HepG2 (cell line): ENCODE data around the gene NUAK2. TPM values are rescaled to one million over a fixed set of nuclear protein-coding genes. Genes with fewer than 3 reads are reported as not detected.
A peak's percentile ranks its signal among the peaks of the same experiment; 100 is the strongest.

Experiments
- KMT2B ChIP-seq: IDR thresholded peaks from 2 replicates; pipeline ENCODE4 v1.6.1; 2016; ENCODE audit warnings: missing genetic modification reagents, missing compliant biosample characterization
- ONECUT2 ChIP-seq: sonication (generic); formaldehyde crosslinking; IDR thresholded peaks from 2 replicates; pipeline ENCODE4 v1.4.0; 2020; ENCODE audit warnings: missing genetic modification reagents
- RELA ChIP-seq: sonication (generic); formaldehyde crosslinking; IDR thresholded peaks from 2 replicates; pipeline ENCODE4 v1.4.0; 2020; ENCODE audit warnings: missing genetic modification reagents
- REXO4 ChIP-seq: sonication (generic); formaldehyde crosslinking; IDR thresholded peaks from 2 replicates; pipeline ENCODE4 v1.8.0; 2022; ENCODE audit warnings: missing genetic modification reagents, mild to moderate bottlenecking, borderline replicate concordance
- SRSF9 ChIP-seq: fragments of 200-400 bp; formaldehyde crosslinking; IDR thresholded peaks from 2 replicates; pipeline ENCODE4 v1.6.1; 2018; ENCODE audit warnings: borderline replicate concordance, mild to moderate bottlenecking, low read depth, low read length; ENCODE audit not compliant: insufficient read depth, poor library complexity, severe bottlenecking
- ZBTB26 ChIP-seq: IDR thresholded peaks from 2 replicates; pipeline ENCODE4 v1.6.1; 2016; ENCODE audit warnings: missing compliant biosample characterization, missing genetic modification reagents, borderline replicate concordance
- ZKSCAN5 ChIP-seq: sonication (generic); formaldehyde crosslinking; IDR thresholded peaks from 2 replicates; pipeline ENCODE4 v1.5.1; 2020; ENCODE audit warnings: mild to moderate bottlenecking, missing genetic modification reagents
- ZNF232 ChIP-seq: sonication (generic); formaldehyde crosslinking; IDR thresholded peaks from 2 replicates; pipeline ENCODE4 v1.4.0; 2020; ENCODE audit warnings: missing genetic modification reagents, borderline replicate concordance
- ZNF280B ChIP-seq: sonication (generic); formaldehyde crosslinking; IDR thresholded peaks from 2 replicates; pipeline ENCODE4 v1.5.0; 2020; ENCODE audit warnings: missing genetic modification reagents, mild to moderate bottlenecking, borderline replicate concordance
- ZNF484 ChIP-seq: sonication (generic); formaldehyde crosslinking; IDR thresholded peaks from 2 replicates; pipeline ENCODE4 v1.5.1; 2020; ENCODE audit warnings: mild to moderate bottlenecking, low read depth, missing genetic modification reagents, borderline replicate concordance
- ZNF607 ChIP-seq: sonication (generic); formaldehyde crosslinking; IDR thresholded peaks from 2 replicates; pipeline ENCODE4 v1.5.1; 2020; ENCODE audit warnings: missing genetic modification reagents, mild to moderate bottlenecking, borderline replicate concordance
- ZNF782 ChIP-seq: sonication (generic); formaldehyde crosslinking; IDR thresholded peaks from 2 replicates; pipeline ENCODE4 v1.4.0; 2020; ENCODE audit warnings: missing genetic modification reagents, mild to moderate bottlenecking, borderline replicate concordance
- ZZZ3 ChIP-seq: sonication (generic); formaldehyde crosslinking; IDR thresholded peaks from 2 replicates; pipeline ENCODE4 v1.4.0; 2020; ENCODE audit warnings: missing genetic modification reagents, mild to moderate bottlenecking, borderline replicate concordance
- polyA plus RNA-seq, 8 experiments: library from polyadenylated mRNA; depleted of rRNA in 3 of 8; stranded (reverse) in 7 of 8; unstranded in 1 of 8; fragments of >200 nt; fragmentation: Illumina TruSeq in 4 of 8; extraction: Trizol in 4 of 8; gene quantifications; 2 replicates each; pipeline versions ENCODE4 v1.2.1 to v1.2.3, GENCODE V29; 2011 to 2016; ENCODE audit warnings: low read depth in 4 of 8, missing spikeins in 1 of 8, mixed read lengths in 1 of 8; ENCODE audit not compliant: insufficient read depth in 1 of 8
- total RNA-seq, 5 experiments: library from RNA; depleted of rRNA; stranded (reverse); fragments of >200 nt; fragmentation: Illumina TruSeq; extraction: Trizol; gene quantifications; 2 replicates each; pipeline ENCODE4 v1.2.3, GENCODE V29; 2016; ENCODE audit warnings: low read depth in 1 of 5
- TF ChIP-seq, protein P1 (sequence below): sonication (generic); formaldehyde crosslinking; IDR thresholded peaks from 2 replicates; pipeline ENCODE4 v1.4.0; 2020; ENCODE audit warnings: missing genetic modification reagents, mild to moderate bottlenecking, borderline replicate concordance
- TF ChIP-seq, protein P2 (sequence below): sonication (generic); formaldehyde crosslinking; IDR thresholded peaks from 2 replicates; pipeline ENCODE4 v1.4.0; 2020; ENCODE audit warnings: mild to moderate bottlenecking, missing genetic modification reagents
- TF ChIP-seq, protein P3 (sequence below): IDR thresholded peaks from 2 replicates; pipeline ENCODE4 v1.6.1; 2016; ENCODE audit warnings: low read depth, control low read depth
- TF ChIP-seq, protein P4 (sequence below): sonication (generic); formaldehyde crosslinking; IDR thresholded peaks from 2 replicates; pipeline ENCODE4 v1.9.0; 2021; ENCODE audit warnings: missing genetic modification reagents, borderline replicate concordance

NUAK2 gene
- total and polyA plus RNA-seq, 2 of the 13 experiments (the other 11 are each of a cell fraction or from before 2014, with no cell fraction given): 0.75 to 1.1 TPM

DNA sequence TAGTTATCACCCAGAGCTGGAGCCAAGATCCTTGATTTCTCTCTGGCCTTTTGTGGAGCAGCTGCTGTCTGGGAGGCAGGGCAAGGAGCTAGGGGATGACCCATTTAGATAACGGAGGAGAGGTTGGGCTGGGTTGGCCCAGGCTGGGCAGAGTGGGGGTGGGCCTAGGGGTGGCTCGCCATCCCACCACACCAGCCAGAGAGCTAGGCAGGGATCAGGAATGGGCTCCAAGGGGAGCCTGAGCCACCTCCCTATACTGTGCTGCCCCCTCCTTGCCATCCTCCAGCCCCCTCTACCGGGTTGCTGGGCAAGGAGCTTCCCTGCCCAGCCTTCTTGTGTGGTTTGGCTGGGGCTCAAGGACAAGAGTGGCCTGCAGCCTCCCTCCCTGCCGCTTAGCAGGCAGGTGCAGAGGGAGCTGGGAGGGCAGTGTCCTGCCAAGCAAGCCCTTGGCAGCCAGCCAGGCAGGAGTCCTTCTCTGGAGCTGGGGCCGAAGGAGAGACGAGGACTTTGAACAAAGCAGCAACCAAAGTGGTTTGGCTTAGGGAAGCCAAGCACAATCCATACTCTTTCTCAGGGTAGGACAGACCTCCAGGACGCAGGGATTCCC lies 4.1 kb downstream of the NUAK2 start (continued):
- TF ChIP-seq, protein P1, sequence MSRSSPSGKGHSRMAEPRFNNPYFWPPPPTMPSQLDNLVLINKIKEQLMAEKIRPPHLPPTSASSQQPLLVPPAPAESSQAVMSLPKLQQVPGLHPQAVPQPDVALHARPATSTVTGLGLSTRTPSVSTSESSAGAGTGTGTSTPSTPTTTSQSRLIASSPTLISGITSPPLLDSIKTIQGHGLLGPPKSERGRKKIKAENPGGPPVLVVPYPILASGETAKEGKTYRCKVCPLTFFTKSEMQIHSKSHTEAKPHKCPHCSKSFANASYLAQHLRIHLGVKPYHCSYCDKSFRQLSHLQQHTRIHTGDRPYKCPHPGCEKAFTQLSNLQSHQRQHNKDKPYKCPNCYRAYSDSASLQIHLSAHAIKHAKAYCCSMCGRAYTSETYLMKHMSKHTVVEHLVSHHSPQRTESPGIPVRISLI (CRISPR knock-in tag): no peak
- TF ChIP-seq ZZZ3 (CRISPR knock-in tag) (no peak), ZNF782 (CRISPR knock-in tag) (no peak), ZKSCAN5 (CRISPR knock-in tag) (no peak), REXO4 (CRISPR knock-in tag) (0 out of 2 replicates have a peak, but pooled peaks have one; percentile 35), ZNF232 (CRISPR knock-in tag) (no peak), ZNF280B (CRISPR knock-in tag) (no peak), KMT2B (no peak), SRSF9 (no peak), RELA (no peak), ZNF607 (CRISPR knock-in tag) (no peak), ZNF484 (CRISPR knock-in tag) (no peak), ONECUT2 (no peak), ZBTB26 (CRISPR knock-in tag) (peak; percentile 50; the same call in 1 of the 2 replicates)
- TF ChIP-seq, protein P2, sequence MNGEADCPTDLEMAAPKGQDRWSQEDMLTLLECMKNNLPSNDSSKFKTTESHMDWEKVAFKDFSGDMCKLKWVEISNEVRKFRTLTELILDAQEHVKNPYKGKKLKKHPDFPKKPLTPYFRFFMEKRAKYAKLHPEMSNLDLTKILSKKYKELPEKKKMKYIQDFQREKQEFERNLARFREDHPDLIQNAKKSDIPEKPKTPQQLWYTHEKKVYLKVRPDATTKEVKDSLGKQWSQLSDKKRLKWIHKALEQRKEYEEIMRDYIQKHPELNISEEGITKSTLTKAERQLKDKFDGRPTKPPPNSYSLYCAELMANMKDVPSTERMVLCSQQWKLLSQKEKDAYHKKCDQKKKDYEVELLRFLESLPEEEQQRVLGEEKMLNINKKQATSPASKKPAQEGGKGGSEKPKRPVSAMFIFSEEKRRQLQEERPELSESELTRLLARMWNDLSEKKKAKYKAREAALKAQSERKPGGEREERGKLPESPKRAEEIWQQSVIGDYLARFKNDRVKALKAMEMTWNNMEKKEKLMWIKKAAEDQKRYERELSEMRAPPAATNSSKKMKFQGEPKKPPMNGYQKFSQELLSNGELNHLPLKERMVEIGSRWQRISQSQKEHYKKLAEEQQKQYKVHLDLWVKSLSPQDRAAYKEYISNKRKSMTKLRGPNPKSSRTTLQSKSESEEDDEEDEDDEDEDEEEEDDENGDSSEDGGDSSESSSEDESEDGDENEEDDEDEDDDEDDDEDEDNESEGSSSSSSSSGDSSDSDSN (CRISPR knock-in tag): peak; percentile 17; the same call in 1 of the 2 replicates
- TF ChIP-seq, protein P3, sequence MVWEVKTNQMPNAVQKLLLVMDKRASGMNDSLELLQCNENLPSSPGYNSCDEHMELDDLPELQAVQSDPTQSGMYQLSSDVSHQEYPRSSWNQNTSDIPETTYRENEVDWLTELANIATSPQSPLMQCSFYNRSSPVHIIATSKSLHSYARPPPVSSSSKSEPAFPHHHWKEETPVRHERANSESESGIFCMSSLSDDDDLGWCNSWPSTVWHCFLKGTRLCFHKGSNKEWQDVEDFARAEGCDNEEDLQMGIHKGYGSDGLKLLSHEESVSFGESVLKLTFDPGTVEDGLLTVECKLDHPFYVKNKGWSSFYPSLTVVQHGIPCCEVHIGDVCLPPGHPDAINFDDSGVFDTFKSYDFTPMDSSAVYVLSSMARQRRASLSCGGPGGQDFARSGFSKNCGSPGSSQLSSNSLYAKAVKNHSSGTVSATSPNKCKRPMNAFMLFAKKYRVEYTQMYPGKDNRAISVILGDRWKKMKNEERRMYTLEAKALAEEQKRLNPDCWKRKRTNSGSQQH (CRISPR knock-in tag): no peak
- TF ChIP-seq, protein P4, sequence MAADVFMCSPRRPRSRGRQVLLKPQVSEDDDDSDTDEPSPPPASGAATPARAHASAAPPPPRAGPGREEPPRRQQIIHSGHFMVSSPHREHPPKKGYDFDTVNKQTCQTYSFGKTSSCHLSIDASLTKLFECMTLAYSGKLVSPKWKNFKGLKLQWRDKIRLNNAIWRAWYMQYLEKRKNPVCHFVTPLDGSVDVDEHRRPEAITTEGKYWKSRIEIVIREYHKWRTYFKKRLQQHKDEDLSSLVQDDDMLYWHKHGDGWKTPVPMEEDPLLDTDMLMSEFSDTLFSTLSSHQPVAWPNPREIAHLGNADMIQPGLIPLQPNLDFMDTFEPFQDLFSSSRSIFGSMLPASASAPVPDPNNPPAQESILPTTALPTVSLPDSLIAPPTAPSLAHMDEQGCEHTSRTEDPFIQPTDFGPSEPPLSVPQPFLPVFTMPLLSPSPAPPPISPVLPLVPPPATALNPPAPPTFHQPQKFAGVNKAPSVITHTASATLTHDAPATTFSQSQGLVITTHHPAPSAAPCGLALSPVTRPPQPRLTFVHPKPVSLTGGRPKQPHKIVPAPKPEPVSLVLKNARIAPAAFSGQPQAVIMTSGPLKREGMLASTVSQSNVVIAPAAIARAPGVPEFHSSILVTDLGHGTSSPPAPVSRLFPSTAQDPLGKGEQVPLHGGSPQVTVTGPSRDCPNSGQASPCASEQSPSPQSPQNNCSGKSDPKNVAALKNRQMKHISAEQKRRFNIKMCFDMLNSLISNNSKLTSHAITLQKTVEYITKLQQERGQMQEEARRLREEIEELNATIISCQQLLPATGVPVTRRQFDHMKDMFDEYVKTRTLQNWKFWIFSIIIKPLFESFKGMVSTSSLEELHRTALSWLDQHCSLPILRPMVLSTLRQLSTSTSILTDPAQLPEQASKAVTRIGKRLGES (CRISPR knock-in tag): no peak
